ENCODE measurements around the gene IMMP1L.

IMMP1L gene

GRCh38 chr11:31529701-31530100, 20.3 kb upstream of the IMMP1L start:
- Histone ChIP-seq H3K36me3 (ENCODE audit: insufficient read depth, low read length) (no peaks in the 10 kb centered on the region), H3K79me2 (ENCODE audit: insufficient read depth, low read length) (no peaks in the 10 kb centered on the region), H3K4me1 (ENCODE audit: insufficient read depth, low read length, poor library complexity, severe bottlenecking) (peaks cover 9% of the 10 kb centered on the region), H3K4me3 (ENCODE audit: low read length, poor library complexity, severe bottlenecking) (no peak overlapping the region), H3K27me3 (ENCODE audit: insufficient read depth, low read length, poor library complexity, severe bottlenecking) (no peaks in the 10 kb centered on the region), H3K9me3 (ENCODE audit: insufficient read depth, low read depth, low read length) (no peaks in the 10 kb centered on the region), H3K9me2 (replicated peaks; ENCODE audit: low read depth, low read length) (no peaks in the 10 kb centered on the region), H2AFZ (ENCODE audit: low read length) (no peak overlapping the region), H3K9ac (ENCODE audit: low read depth, low read length, poor library complexity, severe bottlenecking) (no peak overlapping the region), H4K20me1 (ENCODE audit: insufficient read depth, low read length, poor library complexity, severe bottlenecking) (no peaks in the 10 kb centered on the region), H3F3A (ENCODE audit: low read depth) (0 out of 2 replicates have a peak, but pooled peaks cover 4% of the 10 kb centered on the region), H3K4me2 (ENCODE audit: low read depth, low read length, poor library complexity, severe bottlenecking) (no peak overlapping the region)
- TF ChIP-seq CTCF (conservative IDR thresholded peaks at IDR 0.05; ENCODE audit: low read length) (no peak), EZH2phosphoT487 (IDR thresholded peaks at IDR 0.05; ENCODE audit: borderline replicate concordance) (no peak)

DNA sequence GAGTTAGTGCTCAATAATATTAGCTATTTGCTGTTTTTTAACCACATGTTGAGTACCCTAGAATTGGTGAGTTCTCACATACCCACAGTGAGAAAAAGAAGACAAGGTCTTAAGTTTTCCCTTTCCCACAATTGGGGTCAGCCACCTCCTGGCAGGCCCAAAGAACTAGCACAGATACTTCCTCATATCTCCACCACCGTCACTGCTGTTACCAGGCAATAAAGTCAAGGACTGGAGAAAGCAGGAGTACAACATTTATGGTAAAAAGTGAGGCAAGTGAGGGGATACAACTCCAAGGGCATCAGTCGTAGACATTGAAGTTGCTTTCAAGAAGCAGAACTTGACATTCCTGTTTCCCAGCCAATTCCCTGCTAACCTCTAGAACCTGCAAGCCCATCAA, 19.8 kb upstream of the IMMP1L start:
- Histone ChIP-seq H3K27me3 (ENCODE audit: insufficient read depth, low read length, poor library complexity, severe bottlenecking) (no peaks in the 10 kb centered on the region), H3K4me1 (ENCODE audit: insufficient read depth, low read length, poor library complexity, severe bottlenecking) (peaks cover 9% of the 10 kb centered on the region), H3K79me2 (ENCODE audit: insufficient read depth, low read length) (no peaks in the 10 kb centered on the region), H3K36me3 (ENCODE audit: insufficient read depth, low read length) (no peaks in the 10 kb centered on the region), H4K20me1 (ENCODE audit: insufficient read depth, low read length, poor library complexity, severe bottlenecking) (no peaks in the 10 kb centered on the region), H3K4me2 (ENCODE audit: low read depth, low read length, poor library complexity, severe bottlenecking) (no peak overlapping the region), H3K9ac (ENCODE audit: low read depth, low read length, poor library complexity, severe bottlenecking) (no peak overlapping the region), H3K4me3 (ENCODE audit: low read length, poor library complexity, severe bottlenecking) (no peak overlapping the region), H3F3A (ENCODE audit: low read depth) (0 out of 2 replicates have a peak, but pooled peaks cover 4% of the 10 kb centered on the region), H2AFZ (ENCODE audit: low read length) (no peak overlapping the region), H3K9me3 (ENCODE audit: insufficient read depth, low read depth, low read length) (no peaks in the 10 kb centered on the region), H3K9me2 (replicated peaks; ENCODE audit: low read depth, low read length) (no peaks in the 10 kb centered on the region)
- TF ChIP-seq EZH2phosphoT487 (IDR thresholded peaks at IDR 0.05; ENCODE audit: borderline replicate concordance) (no peak), CTCF (conservative IDR thresholded peaks at IDR 0.05; ENCODE audit: low read length) (no peak)

DNA sequence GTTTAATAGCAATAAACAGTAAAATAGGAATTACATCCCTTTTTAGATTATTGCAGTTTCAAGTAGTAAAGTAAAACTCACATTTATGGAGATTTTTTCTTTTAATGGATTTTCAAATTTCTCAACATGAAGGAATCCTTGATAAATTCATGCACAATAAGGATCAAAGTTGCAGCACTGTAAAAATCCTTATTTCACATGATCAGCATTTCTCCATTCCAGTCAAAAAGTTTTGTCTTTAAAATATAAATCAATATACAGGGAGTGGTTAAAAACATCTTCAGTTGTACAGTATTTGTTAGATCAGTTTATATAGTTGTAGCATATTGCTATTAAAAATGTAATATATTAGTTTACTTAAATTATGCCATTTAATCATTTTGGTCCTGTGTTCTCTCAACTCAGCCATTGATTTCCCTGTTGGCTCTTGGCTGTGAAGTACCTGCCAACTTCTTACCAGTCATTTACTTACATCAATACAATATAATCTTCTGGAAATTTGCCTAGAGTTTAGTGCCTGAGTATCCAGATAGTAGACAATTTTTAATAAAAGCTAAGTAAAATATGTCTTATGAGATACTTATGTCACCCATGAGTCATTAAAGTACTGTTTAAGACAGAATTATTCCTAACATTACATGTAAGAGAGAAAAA, 12.2 kb upstream of the IMMP1L start:
- no peaks in the 10 kb centered on the region for H4K20me1 ChIP-seq (ENCODE audit: insufficient read depth, low read length, poor library complexity, severe bottlenecking)
- H3K9me3 ChIP-seq (ENCODE audit: insufficient read depth, low read depth, low read length), result no peaks in the 10 kb centered on the region
- H3K79me2 ChIP-seq (ENCODE audit: insufficient read depth, low read length), result no peaks in the 10 kb centered on the region
- H3F3A ChIP-seq (ENCODE audit: low read depth), result no peaks in the 10 kb centered on the region
- no peak overlapping the region for H3K4me2 ChIP-seq (ENCODE audit: low read depth, low read length, poor library complexity, severe bottlenecking)
- no peaks in the 10 kb centered on the region for H3K27me3 ChIP-seq (ENCODE audit: insufficient read depth, low read length, poor library complexity, severe bottlenecking)
- no peak for TF ChIP-seq EZH2phosphoT487 (IDR thresholded peaks at IDR 0.05; ENCODE audit: borderline replicate concordance)
- no peak for TF ChIP-seq CTCF (conservative IDR thresholded peaks at IDR 0.05; ENCODE audit: low read length)
- H3K4me3 ChIP-seq (ENCODE audit: low read length, poor library complexity, severe bottlenecking), result no peak overlapping the region
- H2AFZ ChIP-seq (ENCODE audit: low read length), result no peak overlapping the region
- no peaks in the 10 kb centered on the region for H3K36me3 ChIP-seq (ENCODE audit: insufficient read depth, low read length)
- H3K9me2 ChIP-seq (replicated peaks; ENCODE audit: low read depth, low read length), result no peaks in the 10 kb centered on the region
- no peak overlapping the region for H3K9ac ChIP-seq (ENCODE audit: low read depth, low read length, poor library complexity, severe bottlenecking)
- H3K4me1 ChIP-seq (ENCODE audit: insufficient read depth, low read length, poor library complexity, severe bottlenecking), result no peaks in the 10 kb centered on the region
